ENCODE results near the gene PPP3CA. TPM values are rescaled to one million over a fixed set of nuclear protein-coding genes. Genes with fewer than 3 reads are reported as not detected.

PPP3CA gene
- total and polyA plus RNA-seq, 3 experiments from 2014 or later, result 6.9 to 30.7 (median 30.0) TPM

GRCh38 chr4:101171747-101172146, 175.6 kb downstream of the PPP3CA start:
- Mint-ChIP-seq H3K9me3 (no peaks in the 10 kb centered on the region), H3K36me3 (no peaks in the 10 kb centered on the region), H3K27ac (no peak overlapping the region), H3K4me1 (peaks cover 14 to 35% (median 21%) of the 10 kb centered on the region in 3 donors), H3K27me3 (no peaks in the 10 kb centered on the region), H3K4me3 (no peak overlapping the region)
- no peak overlapping the region for H3K27ac ChIP-seq (ENCODE audit: low read depth, low read length)
- H3K4me3 ChIP-seq (ENCODE audit: low read length), result no peak overlapping the region
- ChIA-PET POLR2A (no interaction called here), CTCF (interaction anchor here (1.0 kb wide), 1 partner anchor 425 kb away, joined by 3 read pairs; no protein-coding TSS in a partner anchor)
- no peaks in the 10 kb centered on the region for H3K36me3 ChIP-seq (ENCODE audit: insufficient read depth, low read length)
- no peak for DNase-seq
- H3K27me3 ChIP-seq (ENCODE audit: insufficient read depth, low read length, poor library complexity, severe bottlenecking), result no peaks in the 10 kb centered on the region
- H3K9me3 ChIP-seq (ENCODE audit: low read length), result no peaks in the 10 kb centered on the region
- no peaks in the 10 kb centered on the region for H3K4me1 ChIP-seq (ENCODE audit: insufficient read depth, low read length)

GRCh38 chr4:101169044-101170014, 178.0 kb downstream of the PPP3CA start:
- peaks cover 3 to 26% (median 15%) of the 10 kb centered on the region in 3 donors for H3K4me1 Mint-ChIP-seq
- Histone ChIP-seq H3K4me1 (ENCODE audit: insufficient read depth, low read length) (no peaks in the 10 kb centered on the region), H3K27me3 (ENCODE audit: insufficient read depth, low read length, poor library complexity, severe bottlenecking) (no peaks in the 10 kb centered on the region), H3K9me3 (ENCODE audit: low read length) (no peaks in the 10 kb centered on the region), H3K27ac (ENCODE audit: low read depth, low read length) (no peak overlapping the region), H3K4me3 (ENCODE audit: low read length) (no peak overlapping the region), H3K36me3 (ENCODE audit: insufficient read depth, low read length) (no peaks in the 10 kb centered on the region)
- no peak overlapping the region for H3K27ac Mint-ChIP-seq
- CTCF ChIA-PET, result interaction anchor here (1.4 to 1.8 kb wide), 2 partner anchors 11 to 428 kb away, joined by 3 to 7 read pairs; no protein-coding TSS in a partner anchor
- no peaks in the 10 kb centered on the region for H3K36me3 Mint-ChIP-seq
- peak; percentile 15 to 56 (median 45) for DNase-seq
- H3K9me3 Mint-ChIP-seq, result no peaks in the 10 kb centered on the region
- no peaks in the 10 kb centered on the region for H3K27me3 Mint-ChIP-seq
- H3K4me3 Mint-ChIP-seq, result no peak overlapping the region
- POLR2A ChIA-PET, result interaction anchor here (1.0 to 1.3 kb wide), 2 partner anchors 11 to 178 kb away, joined by 3 to 4 read pairs; partner anchors contain the start of gene PPP3CA

GRCh38 chr4:101163936-101164335, 183.4 kb downstream of the PPP3CA start:
- CTCF ChIA-PET, result interaction anchor here (1.3 kb wide), 1 partner anchor 14 kb away, joined by 3 read pairs; no protein-coding TSS in a partner anchor
- Histone ChIP-seq H3K9me3 (ENCODE audit: low read length) (no peaks in the 10 kb centered on the region), H3K27ac (ENCODE audit: low read depth, low read length) (no peak overlapping the region), H3K4me3 (ENCODE audit: low read length) (no peak overlapping the region), H3K27me3 (ENCODE audit: insufficient read depth, low read length, poor library complexity, severe bottlenecking) (no peaks in the 10 kb centered on the region), H3K4me1 (ENCODE audit: insufficient read depth, low read length) (no peaks in the 10 kb centered on the region), H3K36me3 (ENCODE audit: insufficient read depth, low read length) (no peaks in the 10 kb centered on the region)
- H3K4me1 Mint-ChIP-seq, result peaks cover 13 to 47% (median 31%) of the 10 kb centered on the region in 3 donors
- no peaks in the 10 kb centered on the region for H3K9me3 Mint-ChIP-seq
- POLR2A ChIA-PET, result no interaction called here
- H3K27me3 Mint-ChIP-seq, result no peaks in the 10 kb centered on the region
- H3K27ac Mint-ChIP-seq, result peak overlapping the region in 1 of 8 donors; percentile 38
- DNase-seq, result no peak
- no peak overlapping the region for H3K4me3 Mint-ChIP-seq
- peaks cover 4 to 9% (median 5%) of the 10 kb centered on the region in 3 donors for H3K36me3 Mint-ChIP-seq

GRCh38 chr4:101162990-101163380, 184.3 kb downstream of the PPP3CA start:
- no peak overlapping the region for H3K27ac Mint-ChIP-seq
- no peak for DNase-seq
- H3K4me1 Mint-ChIP-seq, result peaks cover 19 to 56% (median 38%) of the 10 kb centered on the region in 3 donors
- Histone ChIP-seq H3K4me1 (ENCODE audit: insufficient read depth, low read length) (no peaks in the 10 kb centered on the region), H3K4me3 (ENCODE audit: low read length) (no peak overlapping the region), H3K27me3 (ENCODE audit: insufficient read depth, low read length, poor library complexity, severe bottlenecking) (no peaks in the 10 kb centered on the region), H3K36me3 (ENCODE audit: insufficient read depth, low read length) (no peaks in the 10 kb centered on the region), H3K9me3 (ENCODE audit: low read length) (no peaks in the 10 kb centered on the region), H3K27ac (ENCODE audit: low read depth, low read length) (no peak overlapping the region)
- no peaks in the 10 kb centered on the region for H3K9me3 Mint-ChIP-seq
- POLR2A ChIA-PET, result no interaction called here
- H3K36me3 Mint-ChIP-seq, result peaks cover 4 to 11% (median 5%) of the 10 kb centered on the region in 3 donors
- no peaks in the 10 kb centered on the region for H3K27me3 Mint-ChIP-seq
- H3K4me3 Mint-ChIP-seq, result no peak overlapping the region
- CTCF ChIA-PET, result interaction anchor here (1.0 to 1.3 kb wide), 3 partner anchors 13 to 24 kb away, joined by 3 read pairs; no protein-coding TSS in a partner anchor

GRCh38 chr4:101160792-101161592, 186.3 kb downstream of the PPP3CA start:
- no peak overlapping the region for H3K4me3 ChIP-seq (ENCODE audit: low read length)
- Mint-ChIP-seq H3K4me3 (no peak overlapping the region), H3K4me1 (peaks cover 34 to 71% (median 54%) of the 10 kb centered on the region in 3 donors), H3K27me3 (no peaks in the 10 kb centered on the region), H3K27ac (peak overlapping the region in 1 of 8 donors; percentile 32), H3K36me3 (peaks cover 4 to 14% (median 5%) of the 10 kb centered on the region in 3 donors), H3K9me3 (no peaks in the 10 kb centered on the region)
- no peak overlapping the region for H3K27ac ChIP-seq (ENCODE audit: low read depth, low read length)
- peaks cover 2% of the 10 kb centered on the region for H3K4me1 ChIP-seq (ENCODE audit: insufficient read depth, low read length)
- no peaks in the 10 kb centered on the region for H3K27me3 ChIP-seq (ENCODE audit: insufficient read depth, low read length, poor library complexity, severe bottlenecking)
- no peaks in the 10 kb centered on the region for H3K36me3 ChIP-seq (ENCODE audit: insufficient read depth, low read length)
- POLR2A ChIA-PET, result no interaction called here
- DNase-seq, result no peak
- CTCF ChIA-PET, result no interaction called here
- H3K9me3 ChIP-seq (ENCODE audit: low read length), result no peaks in the 10 kb centered on the region

- H3K27me3 Mint-ChIP-seq, result no peaks in the 10 kb centered on the region
- H3K36me3 ChIP-seq (ENCODE audit: insufficient read depth, low read length), result no peaks in the 10 kb centered on the region
- H3K4me1 ChIP-seq (ENCODE audit: insufficient read depth, low read length), result peaks cover 4% of the 10 kb centered on the region
- peak overlapping the region in 1 of 7 donors; percentile 9 for H3K4me3 Mint-ChIP-seq
- peaks cover 4 to 15% (median 5%) of the 10 kb centered on the region in 3 donors for H3K36me3 Mint-ChIP-seq
- no peak overlapping the region for H3K27ac ChIP-seq (ENCODE audit: low read depth, low read length)
- H3K9me3 Mint-ChIP-seq, result no peaks in the 10 kb centered on the region
- no peaks in the 10 kb centered on the region for H3K9me3 ChIP-seq (ENCODE audit: low read length)
- no peak for DNase-seq
- no peak overlapping the region for H3K4me3 ChIP-seq (ENCODE audit: low read length)
- no peak overlapping the region for H3K27ac Mint-ChIP-seq
- H3K27me3 ChIP-seq (ENCODE audit: insufficient read depth, low read length, poor library complexity, severe bottlenecking), result no peaks in the 10 kb centered on the region
- peaks cover 48 to 81% (median 65%) of the 10 kb centered on the region in 3 donors for H3K4me1 Mint-ChIP-seq
- POLR2A ChIA-PET, result interaction anchor here (0.7 kb wide), 1 partner anchor 12 kb away, joined by 3 read pairs; no protein-coding TSS in a partner anchor
- CTCF ChIA-PET, result interaction anchor here (1.0 kb wide), 1 partner anchor 10 kb away, joined by 3 read pairs; no protein-coding TSS in a partner anchor
Observed at GRCh38 chr4:101158507-101158906, 188.8 kb downstream of the PPP3CA start.

GRCh38 chr4:101158134-101158482, 189.2 kb downstream of the PPP3CA start:
- Mint-ChIP-seq H3K27ac (peak overlapping the region in 1 of 8 donors; percentile 8), H3K36me3 (peaks cover 4 to 15% (median 5%) of the 10 kb centered on the region in 3 donors), H3K4me3 (no peak overlapping the region), H3K27me3 (no peaks in the 10 kb centered on the region), H3K4me1 (peaks cover 50 to 81% (median 66%) of the 10 kb centered on the region in 3 donors), H3K9me3 (no peaks in the 10 kb centered on the region)
- H3K9me3 ChIP-seq (ENCODE audit: low read length), result no peaks in the 10 kb centered on the region
- ChIA-PET CTCF (no interaction called here), POLR2A (no interaction called here)
- H3K27me3 ChIP-seq (ENCODE audit: insufficient read depth, low read length, poor library complexity, severe bottlenecking), result no peaks in the 10 kb centered on the region
- H3K27ac ChIP-seq (ENCODE audit: low read depth, low read length), result no peak overlapping the region
- H3K4me3 ChIP-seq (ENCODE audit: low read length), result no peak overlapping the region
- H3K36me3 ChIP-seq (ENCODE audit: insufficient read depth, low read length), result no peaks in the 10 kb centered on the region
- no peak for DNase-seq
- peaks cover 4% of the 10 kb centered on the region for H3K4me1 ChIP-seq (ENCODE audit: insufficient read depth, low read length)
